Erythroblast (primary cell): Measurements from ENCODE around the gene GPR15.

ENCODE experiments used
- GATA1 ChIP-seq: IDR thresholded peaks from 2 replicates; pipeline ENCODE4 v1.6.1; 2011; ENCODE audit warnings: low read depth, mild to moderate bottlenecking, control low read depth, low read length, moderate library complexity
- POLR2A ChIP-seq: IDR thresholded peaks from 2 replicates; pipeline ENCODE4 v1.6.1; 2011; ENCODE audit warnings: mild to moderate bottlenecking, low read length

GRCh38 chr3:98582042-98582441 is 50.3 kb downstream of the GPR15 start:
- TF ChIP-seq POLR2A, result no peak
- TF ChIP-seq GATA1, result no peak
